Prostate gland (tissue), 2 donors: Measurements from ENCODE around the gene FUT3.

Source experiments
- CTCF ChIP-seq, 4 experiments: fragments of 200-600 bp in 2 of 4; fragments of 450-650 bp in 2 of 4; sonication (generic) in 2 of 4; IDR thresholded peaks; 1 replicate in 3 of 4; 2 replicates in 1 of 4; pipeline ENCODE4 v1.5.1; 2016 to 2019; ENCODE audit warnings: antibody characterized with exemption in 4 of 4, mild to moderate bottlenecking in 2 of 4, moderate library complexity in 2 of 4
- POLR2A ChIP-seq: fragments of 450-650 bp; IDR thresholded peaks from one replicate; pipeline ENCODE4 v1.6.1; 2016; ENCODE audit warnings: antibody characterized with exemption, mild to moderate bottlenecking
- POLR2AphosphoS5 ChIP-seq: sonication (generic); formaldehyde crosslinking; IDR thresholded peaks from one replicate; pipeline ENCODE4 v1.6.1; 2017; ENCODE audit warnings: antibody characterized with exemption

DNA sequence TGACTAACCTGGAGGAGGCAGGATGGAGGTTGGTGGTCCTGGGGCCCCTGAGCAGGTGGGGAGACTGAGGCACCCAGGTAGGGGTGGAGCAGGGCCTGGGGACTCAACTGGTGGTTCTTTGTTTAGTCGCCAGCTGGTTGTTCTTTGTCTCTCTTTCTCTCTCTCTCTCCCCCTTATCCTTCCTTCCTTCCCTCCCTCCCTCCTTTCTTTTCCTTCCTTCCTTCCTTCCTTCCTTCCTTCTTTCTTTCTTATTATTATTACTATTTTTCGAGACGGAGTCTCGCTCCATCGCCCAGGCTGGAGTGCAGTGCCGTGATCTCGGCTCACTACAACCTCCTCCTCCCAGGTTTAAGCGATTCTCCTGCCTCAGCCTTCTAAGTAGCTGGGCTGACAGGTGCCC is 53.0 kb downstream of the FUT3 start:
- TF ChIP-seq CTCF (IDR thresholded peaks at IDR 0.05) (no peak), POLR2A (no peak), POLR2AphosphoS5 (no peak)
